Measurements from ENCODE around the gene PEX3.
"Not testable (repeated sequence)": the region's sequence is repeated elsewhere in the genome, so short reads cannot be mapped to it uniquely, and the experiment has no call there.

Gene PEX3

GRCh38 chr6:143507358-143508145 lies 56.9 kb downstream of the PEX3 start:
- DNase-seq: no peak

GRCh38 chr6:143510326-143510725 lies 59.7 kb downstream of the PEX3 start:
- not testable (repeated sequence) for DNase-seq

DNA sequence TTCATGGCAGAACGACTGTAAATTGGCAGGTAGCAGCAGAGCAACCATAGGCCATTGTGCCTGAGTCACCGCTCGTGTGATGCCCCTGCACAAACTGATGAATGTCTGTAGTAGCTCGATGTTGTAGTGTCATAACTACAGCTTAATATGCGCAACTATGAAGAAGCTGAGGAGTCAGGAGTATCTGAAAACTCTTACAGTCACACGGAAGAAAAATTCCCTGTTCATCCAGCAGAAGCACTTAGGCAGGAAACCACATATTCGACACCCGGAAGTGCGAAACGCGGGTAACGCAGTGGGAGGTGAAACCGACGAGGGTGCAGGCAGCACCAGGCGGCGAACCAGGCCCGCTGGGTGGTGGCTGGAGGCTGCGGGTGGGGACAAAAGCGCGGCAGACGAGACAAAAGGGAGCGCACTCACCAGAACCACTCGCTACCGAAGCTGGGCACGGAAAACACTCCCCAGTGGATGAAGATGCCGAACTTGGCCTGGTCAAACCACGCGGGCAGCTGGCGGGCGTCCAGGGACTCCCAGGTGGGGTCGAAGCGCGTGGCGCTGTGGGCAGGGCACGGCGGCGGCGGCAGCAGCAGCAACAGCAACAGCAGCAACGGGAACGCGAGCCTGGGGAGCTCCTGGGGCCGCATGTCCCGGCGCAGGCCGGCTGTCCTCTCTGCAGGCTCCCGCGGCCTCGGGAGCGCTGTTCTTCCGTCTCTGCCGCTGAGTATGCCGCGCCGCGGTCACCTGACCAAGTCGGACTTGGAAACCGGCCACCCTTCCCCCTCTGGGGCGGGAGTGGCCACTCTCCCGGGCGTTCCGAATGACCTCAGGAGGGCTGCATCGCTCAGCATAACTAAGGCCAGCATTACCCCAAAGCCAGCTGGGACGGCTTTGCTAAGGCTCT lies 60.6 kb downstream of the PEX3 start, which contains the start of gene FUCA2:
TSS of gene FUCA2 (minus strand) at position 730 of the 901 bp plus-strand sequence. CDS start at position 644, 86 bp downstream.
- peak; percentile 96 for DNase-seq

- DNase-seq: peak; percentile 74
Measured at GRCh38 chr6:143513410-143513809, 62.8 kb downstream of the PEX3 start.

DNA sequence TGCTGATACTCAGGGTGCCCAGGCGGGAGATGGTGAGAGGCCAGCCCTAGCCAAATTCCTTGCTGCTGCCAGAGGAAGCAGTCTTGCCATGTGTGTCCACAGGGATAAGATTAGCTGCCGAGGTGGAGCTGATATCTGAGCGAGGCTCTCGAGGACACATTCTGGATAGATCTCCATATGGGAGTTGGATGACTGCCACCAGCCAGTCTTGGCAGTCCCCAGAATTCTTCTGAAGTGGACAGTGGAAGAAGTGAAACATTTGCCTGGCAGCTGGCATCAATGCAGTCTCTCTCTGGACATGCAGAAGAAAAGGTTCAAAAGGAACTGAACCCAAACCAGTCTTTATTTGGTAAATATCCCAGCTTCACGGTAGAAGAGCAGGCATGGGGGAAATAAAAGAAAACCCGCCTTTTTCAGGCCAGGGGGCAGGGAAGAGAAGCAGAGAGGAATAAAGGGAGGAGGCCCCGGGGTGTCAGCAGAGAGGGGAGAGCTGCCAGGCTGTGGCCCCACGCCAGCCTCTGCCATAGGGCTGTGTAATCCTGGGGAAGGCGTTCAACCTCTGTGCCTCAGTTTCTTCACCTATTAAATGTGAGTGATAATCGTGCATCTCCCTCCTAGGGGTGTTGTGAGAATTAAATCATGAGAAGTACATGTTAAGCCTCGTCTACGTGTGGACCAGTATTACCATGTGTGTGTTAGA lies 64.6 kb downstream of the PEX3 start:
- no peak for DNase-seq

DNA sequence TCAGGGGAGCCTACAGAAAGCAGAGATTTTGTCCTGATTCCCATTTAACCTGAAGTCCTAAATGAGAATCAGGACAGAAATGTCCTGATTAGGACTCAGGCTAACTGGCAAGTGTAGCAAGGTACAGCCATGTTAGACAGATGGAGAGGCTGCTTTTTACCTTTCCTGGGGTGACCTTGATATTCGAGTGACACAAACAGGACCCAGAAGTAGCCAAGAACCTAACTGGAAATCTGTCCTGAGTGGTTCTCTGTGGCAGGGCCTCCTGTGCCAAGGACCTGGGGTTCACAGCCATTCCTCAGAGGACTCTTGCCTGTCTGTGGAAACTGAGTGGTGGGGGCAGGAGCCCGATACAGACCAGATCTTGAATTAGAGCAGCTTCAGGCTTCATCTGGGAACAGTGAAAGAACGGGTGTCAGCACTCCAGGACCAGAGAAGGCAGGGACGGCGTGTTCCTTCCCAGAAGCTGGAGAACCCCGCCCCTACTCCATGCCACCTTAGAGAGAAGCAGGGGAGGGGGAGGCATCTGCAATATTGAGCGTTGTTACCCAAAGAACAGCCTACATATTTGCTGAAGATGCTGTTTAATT lies 65.3 kb downstream of the PEX3 start:
- DNase-seq: no peak

GRCh38 chr6:143516690-143517446 lies 66.3 kb downstream of the PEX3 start:
- DNase-seq: peak; percentile 61

DNA sequence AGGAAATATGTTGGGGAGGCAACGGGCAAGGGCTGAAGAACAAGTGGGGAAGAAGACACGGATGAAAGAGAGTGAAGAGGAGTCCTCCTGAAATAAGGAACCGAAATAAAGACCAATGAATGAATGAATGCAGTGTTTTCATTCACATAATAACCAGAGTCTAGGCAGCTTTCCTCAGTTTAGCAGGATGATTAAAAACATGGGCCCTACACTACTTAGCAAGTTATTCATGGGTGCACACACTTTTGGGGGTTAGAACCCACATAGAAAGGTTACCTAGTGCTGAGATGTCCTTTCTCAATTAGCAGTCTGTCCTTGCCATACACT lies 66.8 kb downstream of the PEX3 start:
- no peak for DNase-seq

- no peak for DNase-seq
Measured at GRCh38 chr6:143522039-143522600, 71.5 kb downstream of the PEX3 start.

GRCh38 chr6:143525356-143525755 lies 74.8 kb downstream of the PEX3 start:
- peak; percentile 51 for DNase-seq

GRCh38 chr6:143527677-143528076 lies 77.1 kb downstream of the PEX3 start:
- no peak for DNase-seq

GRCh38 chr6:143528164-143528811 lies 77.7 kb downstream of the PEX3 start:
- peak; percentile 75 for DNase-seq

DNA sequence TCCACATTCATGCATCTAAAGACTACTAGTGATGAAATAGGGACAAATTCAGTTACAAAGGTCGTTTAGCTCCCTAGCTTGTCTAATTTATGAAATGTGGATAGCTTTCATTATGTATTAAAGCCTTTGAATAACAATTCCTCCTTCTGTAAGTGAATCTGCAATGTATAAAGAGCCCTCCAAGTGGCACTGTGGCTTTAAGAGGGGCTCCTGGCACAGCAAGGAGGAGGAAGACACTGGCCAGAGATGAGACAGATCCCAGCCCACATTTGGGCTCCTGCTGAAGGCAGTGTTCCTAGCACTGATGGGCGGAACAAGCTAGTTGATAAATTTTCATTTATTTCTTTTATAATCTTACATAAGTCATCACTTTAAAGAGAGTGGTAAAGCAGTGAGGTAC lies 78.5 kb downstream of the PEX3 start:
- peak; percentile 58 for DNase-seq

DNA sequence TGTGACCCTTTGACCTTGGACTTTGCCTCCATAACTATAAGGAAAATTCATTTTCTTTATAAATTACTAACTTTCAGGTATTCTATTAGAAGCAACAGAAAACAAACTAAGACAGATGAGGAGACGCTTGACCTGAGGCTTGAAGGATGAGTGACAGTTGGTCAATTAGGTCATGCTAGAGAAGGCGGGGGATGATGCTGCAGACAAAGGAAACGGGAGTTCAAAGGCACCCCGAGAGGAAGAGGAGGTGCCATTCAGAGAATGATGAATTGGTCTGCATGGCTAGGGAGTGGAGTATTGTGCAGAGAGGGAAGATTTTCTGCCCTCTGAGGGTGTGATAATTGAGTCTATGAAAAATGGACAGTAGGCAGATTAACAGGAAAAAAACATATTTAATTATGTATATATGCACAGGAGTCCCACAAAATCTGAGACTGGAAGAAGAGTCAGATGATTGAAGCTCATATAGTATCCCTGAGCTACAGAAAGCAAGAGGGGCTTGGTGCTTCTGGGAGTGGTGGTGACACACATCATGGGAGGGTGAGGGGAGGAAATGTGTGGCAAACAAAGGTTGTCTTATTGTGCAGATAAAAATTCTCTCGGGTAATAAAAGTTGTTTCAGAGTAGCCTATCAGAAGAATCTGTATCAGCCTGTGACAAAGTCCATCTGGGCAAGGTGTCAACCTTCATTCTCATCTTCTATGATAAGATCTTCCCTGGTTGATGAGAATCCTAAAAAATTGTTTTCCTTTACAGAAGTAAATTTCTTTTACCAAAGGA lies 81.3 kb downstream of the PEX3 start:
- no peak for DNase-seq

- DNase-seq: no peak
Measured at GRCh38 chr6:143535189-143535614, 84.6 kb downstream of the PEX3 start.

GRCh38 chr6:143536461-143536865 lies 85.9 kb downstream of the PEX3 start:
- DNase-seq: peak; percentile 64

DNA sequence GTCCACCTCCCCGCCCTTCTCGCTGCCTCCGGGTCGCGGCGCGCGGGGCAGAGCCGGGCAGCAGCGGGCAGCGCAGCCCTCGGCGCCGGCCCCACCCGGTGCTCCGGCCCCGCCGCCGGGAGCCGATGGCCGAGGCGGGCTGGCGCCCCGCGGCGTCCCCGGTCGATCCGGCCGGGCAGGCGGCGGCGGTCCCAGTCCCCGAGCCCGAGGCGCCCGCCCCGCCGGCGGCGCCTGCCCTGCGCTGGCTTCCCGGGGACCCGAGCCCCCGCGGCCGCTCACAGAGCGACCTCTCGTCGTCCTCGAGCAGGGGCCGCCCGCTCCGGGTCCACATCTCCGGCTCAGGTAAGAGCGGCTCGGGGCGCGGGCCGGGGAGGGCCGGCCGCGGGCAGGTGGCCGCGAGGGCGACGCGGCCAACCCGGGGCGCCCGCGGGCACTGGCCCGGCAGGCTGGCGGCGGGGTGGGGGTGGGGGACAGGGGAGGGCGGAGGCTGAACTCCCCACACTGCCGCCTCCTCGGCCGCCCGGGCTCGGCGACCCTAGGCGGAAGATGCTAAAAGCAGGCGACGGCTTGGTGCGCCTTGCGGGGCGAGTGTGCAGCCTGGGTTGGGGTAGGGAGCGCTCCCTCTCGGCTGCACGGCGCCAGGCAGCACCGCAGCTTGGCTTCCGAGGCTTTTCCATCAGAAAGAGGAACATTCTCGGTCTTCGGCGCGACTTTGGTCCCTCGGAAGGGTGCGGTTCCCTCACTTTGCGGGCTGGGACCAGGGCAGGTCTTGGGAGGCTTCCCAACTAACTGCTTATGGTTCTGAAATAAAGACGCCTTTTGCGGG lies 86.5 kb downstream of the PEX3 start:
- peak; percentile 88 for DNase-seq

DNA sequence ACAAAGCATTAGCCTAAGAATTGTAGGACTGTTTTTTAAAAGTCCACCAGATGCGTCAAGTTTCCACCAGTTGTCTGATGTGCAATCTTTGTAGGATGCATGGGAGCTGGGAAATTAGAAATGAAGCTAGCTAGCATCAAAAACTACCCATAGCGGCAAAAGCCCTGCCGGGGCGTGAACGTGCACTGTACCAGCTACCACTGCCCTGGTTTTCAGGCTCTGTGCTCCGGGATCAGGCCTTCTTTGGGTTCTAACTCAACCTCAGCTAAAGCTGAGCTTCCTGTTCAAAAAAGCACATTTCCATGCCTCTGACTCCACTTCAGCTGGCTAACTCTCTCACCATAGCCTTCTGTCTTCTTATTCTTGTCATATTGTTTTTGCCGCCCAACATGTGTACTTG lies 87.8 kb downstream of the PEX3 start:
- DNase-seq: no peak

- DNase-seq: no peak
Measured at GRCh38 chr6:143539106-143539505, 88.5 kb downstream of the PEX3 start.
